ENCODE results near the gene WNT7A. TPM values are rescaled to one million over a fixed set of nuclear protein-coding genes. Genes with fewer than 3 reads are reported as not detected.

The WNT7A gene
- polyA plus RNA-seq, 4 donors = 0.01 TPM; not detected in 3

- DNase-seq (no peak), FAIRE-seq (no peak)
- no peaks in the 10 kb centered on the region for H3K36me3 ChIP-seq (ENCODE audit: control insufficient read depth in 3 of 3, insufficient read depth in 2 of 3, low read depth in 1 of 3, low read length in 3 of 3)
- H3K4me3 ChIP-seq (ENCODE audit: low read depth in 1 of 3, low read length in 3 of 3) = no peak overlapping the region
- H3K27ac ChIP-seq (ENCODE audit: low read depth in 1 of 3, low read length in 2 of 3) = no peak overlapping the region
- peaks cover 0 to 12% (median 0%) of the 10 kb centered on the region in 3 donors for H3K27me3 ChIP-seq (ENCODE audit: control insufficient read depth in 3 of 3, insufficient read depth in 3 of 3, low read length in 3 of 3)
- no peaks in the 10 kb centered on the region for H3K9me3 ChIP-seq (ENCODE audit: control insufficient read depth in 2 of 2, insufficient read depth in 1 of 2, low read depth in 1 of 2, low read length in 1 of 2)
- 68 to 75% (median 70%) methylated on average over 4 of the region's 4 CpGs for WGBS, 3 donors
- H3K4me1 ChIP-seq (ENCODE audit: control insufficient read depth in 3 of 3, insufficient read depth in 2 of 3, low read depth in 1 of 3, low read length in 2 of 3) = no peaks in the 10 kb centered on the region
These were observed 37.6 kb downstream of the WNT7A start for GRCh38 chr3:13842226-13842625.

- H3K27me3 ChIP-seq (ENCODE audit: control insufficient read depth in 3 of 3, insufficient read depth in 3 of 3, low read length in 3 of 3) = peaks cover 0 to 12% (median 0%) of the 10 kb centered on the region in 3 donors
- no peak overlapping the region for H3K4me3 ChIP-seq (ENCODE audit: low read depth in 1 of 3, low read length in 3 of 3)
- no peaks in the 10 kb centered on the region for H3K9me3 ChIP-seq (ENCODE audit: control insufficient read depth in 2 of 2, insufficient read depth in 1 of 2, low read depth in 1 of 2, low read length in 1 of 2)
- H3K36me3 ChIP-seq (ENCODE audit: control insufficient read depth in 3 of 3, insufficient read depth in 2 of 3, low read depth in 1 of 3, low read length in 3 of 3) = no peaks in the 10 kb centered on the region
- H3K27ac ChIP-seq (ENCODE audit: low read depth in 1 of 3, low read length in 2 of 3) = no peak overlapping the region
- 72 to 77% (median 74%) methylated on average over 4 of the region's 4 CpGs for WGBS, 3 donors
- H3K4me1 ChIP-seq (ENCODE audit: control insufficient read depth in 3 of 3, insufficient read depth in 2 of 3, low read depth in 1 of 3, low read length in 2 of 3) = no peaks in the 10 kb centered on the region
- DNase-seq = no peak
- FAIRE-seq = no peak
These were observed 38.0 kb downstream of the WNT7A start for GRCh38 chr3:13841826-13842225.

- no peaks in the 10 kb centered on the region for H3K4me1 ChIP-seq (ENCODE audit: control insufficient read depth in 3 of 3, insufficient read depth in 2 of 3, low read depth in 1 of 3, low read length in 2 of 3)
- H3K4me3 ChIP-seq (ENCODE audit: low read depth in 1 of 3, low read length in 3 of 3) = no peak overlapping the region
- WGBS, 3 donors = 72 to 78% (median 74%) methylated on average over 8 of the region's 8 CpGs
These were observed 38.7 kb downstream of the WNT7A start for GRCh38 chr3:13841141-13841540.

GRCh38 chr3:13840456-13840855 lies 39.4 kb downstream of the WNT7A start:
- no peaks in the 10 kb centered on the region for H3K36me3 ChIP-seq (ENCODE audit: control insufficient read depth in 3 of 3, insufficient read depth in 2 of 3, low read depth in 1 of 3, low read length in 3 of 3)
- H3K9me3 ChIP-seq (ENCODE audit: control insufficient read depth in 2 of 2, insufficient read depth in 1 of 2, low read depth in 1 of 2, low read length in 1 of 2) = no peaks in the 10 kb centered on the region
- DNase-seq = no peak
- H3K27me3 ChIP-seq (ENCODE audit: control insufficient read depth in 3 of 3, insufficient read depth in 3 of 3, low read length in 3 of 3) = peaks cover 0 to 9% (median 0%) of the 10 kb centered on the region in 3 donors
- H3K4me3 ChIP-seq (ENCODE audit: low read depth in 1 of 3, low read length in 3 of 3) = no peak overlapping the region
- H3K27ac ChIP-seq (ENCODE audit: low read depth in 1 of 3, low read length in 2 of 3) = no peak overlapping the region
- no peak for FAIRE-seq
- 76 to 90% (median 86%) methylated on average over 2 of the region's 2 CpGs for WGBS, 3 donors
- no peaks in the 10 kb centered on the region for H3K4me1 ChIP-seq (ENCODE audit: control insufficient read depth in 3 of 3, insufficient read depth in 2 of 3, low read depth in 1 of 3, low read length in 2 of 3)

More at GRCh38 chr3:13841141-13841540, 38.7 kb downstream of the WNT7A start:
- H3K9me3 ChIP-seq (ENCODE audit: control insufficient read depth in 2 of 2, insufficient read depth in 1 of 2, low read depth in 1 of 2, low read length in 1 of 2) = no peaks in the 10 kb centered on the region
- FAIRE-seq (no peak), DNase-seq (no peak)
- H3K36me3 ChIP-seq (ENCODE audit: control insufficient read depth in 3 of 3, insufficient read depth in 2 of 3, low read depth in 1 of 3, low read length in 3 of 3) = no peaks in the 10 kb centered on the region
- peaks cover 0 to 12% (median 0%) of the 10 kb centered on the region in 3 donors for H3K27me3 ChIP-seq (ENCODE audit: control insufficient read depth in 3 of 3, insufficient read depth in 3 of 3, low read length in 3 of 3)
- no peak overlapping the region for H3K27ac ChIP-seq (ENCODE audit: low read depth in 1 of 3, low read length in 2 of 3)

GRCh38 chr3:13839726-13840340 lies 40.0 kb downstream of the WNT7A start:
- Histone ChIP-seq H3K9me3 (ENCODE audit: control insufficient read depth in 2 of 2, insufficient read depth in 1 of 2, low read depth in 1 of 2, low read length in 1 of 2) (no peaks in the 10 kb centered on the region), H3K4me3 (ENCODE audit: low read depth in 1 of 3, low read length in 3 of 3) (no peak overlapping the region), H3K27ac (ENCODE audit: low read depth in 1 of 3, low read length in 2 of 3) (no peak overlapping the region), H3K4me1 (ENCODE audit: control insufficient read depth in 3 of 3, insufficient read depth in 2 of 3, low read depth in 1 of 3, low read length in 2 of 3) (no peaks in the 10 kb centered on the region), H3K27me3 (ENCODE audit: control insufficient read depth in 3 of 3, insufficient read depth in 3 of 3, low read length in 3 of 3) (peaks cover 0 to 5% (median 0%) of the 10 kb centered on the region in 3 donors), H3K36me3 (ENCODE audit: control insufficient read depth in 3 of 3, insufficient read depth in 2 of 3, low read depth in 1 of 3, low read length in 3 of 3) (no peaks in the 10 kb centered on the region)
- DNase-seq (no peak), FAIRE-seq (no peak)
- WGBS, 3 donors = 18 to 45% (median 40%) methylated on average over 5 of the region's 5 CpGs

- H3K9me3 ChIP-seq (ENCODE audit: control insufficient read depth in 2 of 2, insufficient read depth in 1 of 2, low read depth in 1 of 2, low read length in 1 of 2) = no peaks in the 10 kb centered on the region
- no peaks in the 10 kb centered on the region for H3K36me3 ChIP-seq (ENCODE audit: control insufficient read depth in 3 of 3, insufficient read depth in 2 of 3, low read depth in 1 of 3, low read length in 3 of 3)
- H3K4me3 ChIP-seq (ENCODE audit: low read depth in 1 of 3, low read length in 3 of 3) = no peak overlapping the region
- no peaks in the 10 kb centered on the region for H3K4me1 ChIP-seq (ENCODE audit: control insufficient read depth in 3 of 3, insufficient read depth in 2 of 3, low read depth in 1 of 3, low read length in 2 of 3)
- peaks cover 0 to under 1% (median 0%) of the 10 kb centered on the region in 3 donors for H3K27me3 ChIP-seq (ENCODE audit: control insufficient read depth in 3 of 3, insufficient read depth in 3 of 3, low read length in 3 of 3)
- no peak for FAIRE-seq
- DNase-seq = no peak
- H3K27ac ChIP-seq (ENCODE audit: low read depth in 1 of 3, low read length in 2 of 3) = no peak overlapping the region
- 39 to 59% (median 58%) methylated on average over 4 of the region's 4 CpGs for WGBS, 3 donors
These were observed 40.6 kb downstream of the WNT7A start for GRCh38 chr3:13839253-13839652.

- FAIRE-seq = no peak
- no peaks in the 10 kb centered on the region for H3K27me3 ChIP-seq (ENCODE audit: control insufficient read depth in 3 of 3, insufficient read depth in 3 of 3, low read length in 3 of 3)
- H3K27ac ChIP-seq (ENCODE audit: low read depth in 1 of 3, low read length in 2 of 3) = no peak overlapping the region
- no peak overlapping the region for H3K4me3 ChIP-seq (ENCODE audit: low read depth in 1 of 3, low read length in 3 of 3)
- H3K9me3 ChIP-seq (ENCODE audit: control insufficient read depth in 2 of 2, insufficient read depth in 1 of 2, low read depth in 1 of 2, low read length in 1 of 2) = no peaks in the 10 kb centered on the region
- H3K4me1 ChIP-seq (ENCODE audit: control insufficient read depth in 3 of 3, insufficient read depth in 2 of 3, low read depth in 1 of 3, low read length in 2 of 3) = no peaks in the 10 kb centered on the region
- no peaks in the 10 kb centered on the region for H3K36me3 ChIP-seq (ENCODE audit: control insufficient read depth in 3 of 3, insufficient read depth in 2 of 3, low read depth in 1 of 3, low read length in 3 of 3)
- DNase-seq = no peak
- WGBS, 3 donors = 64 to 77% (median 69%) methylated on average over 4 of the region's 4 CpGs
These were observed 41.5 kb downstream of the WNT7A start for GRCh38 chr3:13838421-13838820.

- no peaks in the 10 kb centered on the region for H3K27me3 ChIP-seq (ENCODE audit: control insufficient read depth in 3 of 3, insufficient read depth in 3 of 3, low read length in 3 of 3)
- H3K36me3 ChIP-seq (ENCODE audit: control insufficient read depth in 3 of 3, insufficient read depth in 2 of 3, low read depth in 1 of 3, low read length in 3 of 3) = no peaks in the 10 kb centered on the region
- no peak for FAIRE-seq
- no peak for DNase-seq
- no peaks in the 10 kb centered on the region for H3K9me3 ChIP-seq (ENCODE audit: control insufficient read depth in 2 of 2, insufficient read depth in 1 of 2, low read depth in 1 of 2, low read length in 1 of 2)
- WGBS, 3 donors = 68 to 82% (median 74%) methylated on average over 10 of the region's 10 CpGs
- H3K4me3 ChIP-seq (ENCODE audit: low read depth in 1 of 3, low read length in 3 of 3) = no peak overlapping the region
- H3K4me1 ChIP-seq (ENCODE audit: control insufficient read depth in 3 of 3, insufficient read depth in 2 of 3, low read depth in 1 of 3, low read length in 2 of 3) = no peaks in the 10 kb centered on the region
- no peak overlapping the region for H3K27ac ChIP-seq (ENCODE audit: low read depth in 1 of 3, low read length in 2 of 3)
These were observed 42.1 kb downstream of the WNT7A start for GRCh38 chr3:13837751-13838150.

Measured in small intestine (tissue), 7 donors.